Parathyroid adenoma (tissue), 2 donors: ENCODE measurements around the gene SHISAL2A.

Experiments used
- H2AFZ ChIP-seq: fragments of 300-600 bp; sonication (generic); one replicate; pipeline ENCODE4 v1.7.0; 2017; ENCODE audit warnings: antibody characterized with exemption, mild to moderate bottlenecking
- H3K27ac ChIP-seq: fragments of 300-600 bp; sonication (generic); one replicate; pipeline ENCODE4 v1.7.0; 2017
- H3K27me3 ChIP-seq: fragments of 300-600 bp; sonication (generic); one replicate; pipeline ENCODE4 v1.7.0; 2017; ENCODE audit warnings: low read length; ENCODE audit not compliant: control insufficient read depth, insufficient read depth
- H3K36me3 ChIP-seq: fragments of 300-600 bp; sonication (generic); one replicate; pipeline ENCODE4 v1.7.0; 2017; ENCODE audit warnings: low read length; ENCODE audit not compliant: control insufficient read depth, insufficient read depth
- H3K4me1 ChIP-seq: fragments of 300-600 bp; sonication (generic); one replicate; pipeline ENCODE4 v1.7.0; 2017; ENCODE audit warnings: control low read depth
- H3K4me2 ChIP-seq: fragments of 300-600 bp; sonication (generic); one replicate; pipeline ENCODE4 v1.7.0; 2017; ENCODE audit warnings: low read length
- H3K4me3 ChIP-seq: fragments of 300-600 bp; sonication (generic); one replicate; pipeline ENCODE4 v1.7.0; 2017; ENCODE audit warnings: low read depth, low read length
- H3K79me2 ChIP-seq: fragments of 300-600 bp; sonication (generic); one replicate; pipeline ENCODE4 v1.7.0; 2017; ENCODE audit warnings: control low read depth
- H3K9ac ChIP-seq: fragments of 300-600 bp; sonication (generic); one replicate; pipeline ENCODE4 v1.7.0; 2017; ENCODE audit warnings: mild to moderate bottlenecking
- H3K9me3 ChIP-seq: fragments of 300-600 bp; sonication (generic); one replicate; pipeline ENCODE4 v1.7.0; 2017; ENCODE audit warnings: low read length; ENCODE audit not compliant: control insufficient read depth
- TF ChIP-seq, protein P1 (sequence below): fragments of 300-600 bp; sonication (generic); IDR thresholded peaks from one replicate; pipeline ENCODE4 v1.7.0; 2017; ENCODE audit warnings: antibody characterized with exemption, mild to moderate bottlenecking
- donor health status: primary hyperparathyroidism.

Gene SHISAL2A

DNA sequence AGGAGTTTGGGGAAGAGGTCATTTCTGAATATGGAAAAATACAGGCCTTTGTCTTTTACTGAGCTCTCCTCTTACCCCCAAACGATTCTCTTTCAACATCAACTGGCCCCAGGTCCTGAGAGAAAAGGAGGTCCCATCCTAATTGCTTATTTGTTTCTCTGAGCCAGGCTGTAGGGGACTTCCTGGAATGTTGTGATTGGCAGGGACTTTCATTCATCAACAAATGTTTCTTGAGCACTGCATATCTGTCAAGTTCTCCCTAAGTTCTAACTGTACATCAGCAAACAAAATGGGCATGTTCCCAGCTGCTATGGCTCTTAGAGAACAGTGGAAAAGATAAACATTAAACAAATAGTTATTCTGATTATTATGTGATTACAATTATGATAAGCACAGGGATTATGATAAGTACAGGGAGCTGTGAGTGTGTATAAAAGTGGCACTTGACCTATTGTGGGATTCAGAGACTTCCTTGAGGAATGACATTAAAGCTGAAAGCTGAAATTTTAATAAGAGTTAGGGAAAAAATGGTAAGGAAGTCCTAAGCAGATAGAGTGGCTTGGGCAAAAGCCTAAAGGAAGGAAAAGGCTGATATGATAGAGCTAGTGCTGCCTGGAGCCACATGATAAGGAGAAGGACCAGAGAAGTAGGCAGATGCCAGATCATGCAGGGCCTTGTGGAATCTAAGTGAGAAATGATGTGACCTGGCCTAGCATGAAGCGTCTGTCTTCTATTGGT lies 19.2 kb upstream of the SHISAL2A start:
- no peak overlapping the region for H3K9ac ChIP-seq
- no peak overlapping the region for H3K4me3 ChIP-seq
- no peaks in the 10 kb centered on the region for H3K36me3 ChIP-seq
- TF ChIP-seq, protein P1, sequence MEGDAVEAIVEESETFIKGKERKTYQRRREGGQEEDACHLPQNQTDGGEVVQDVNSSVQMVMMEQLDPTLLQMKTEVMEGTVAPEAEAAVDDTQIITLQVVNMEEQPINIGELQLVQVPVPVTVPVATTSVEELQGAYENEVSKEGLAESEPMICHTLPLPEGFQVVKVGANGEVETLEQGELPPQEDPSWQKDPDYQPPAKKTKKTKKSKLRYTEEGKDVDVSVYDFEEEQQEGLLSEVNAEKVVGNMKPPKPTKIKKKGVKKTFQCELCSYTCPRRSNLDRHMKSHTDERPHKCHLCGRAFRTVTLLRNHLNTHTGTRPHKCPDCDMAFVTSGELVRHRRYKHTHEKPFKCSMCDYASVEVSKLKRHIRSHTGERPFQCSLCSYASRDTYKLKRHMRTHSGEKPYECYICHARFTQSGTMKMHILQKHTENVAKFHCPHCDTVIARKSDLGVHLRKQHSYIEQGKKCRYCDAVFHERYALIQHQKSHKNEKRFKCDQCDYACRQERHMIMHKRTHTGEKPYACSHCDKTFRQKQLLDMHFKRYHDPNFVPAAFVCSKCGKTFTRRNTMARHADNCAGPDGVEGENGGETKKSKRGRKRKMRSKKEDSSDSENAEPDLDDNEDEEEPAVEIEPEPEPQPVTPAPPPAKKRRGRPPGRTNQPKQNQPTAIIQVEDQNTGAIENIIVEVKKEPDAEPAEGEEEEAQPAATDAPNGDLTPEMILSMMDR, result no peak
- H3K9me3 ChIP-seq, result no peaks in the 10 kb centered on the region
- no peaks in the 10 kb centered on the region for H3K27me3 ChIP-seq
- H2AFZ ChIP-seq, result no peak overlapping the region
- H3K4me2 ChIP-seq, result no peak overlapping the region
- H3K79me2 ChIP-seq, result no peaks in the 10 kb centered on the region
- no peak overlapping the region for H3K27ac ChIP-seq
- H3K4me1 ChIP-seq, result no peaks in the 10 kb centered on the region

DNA sequence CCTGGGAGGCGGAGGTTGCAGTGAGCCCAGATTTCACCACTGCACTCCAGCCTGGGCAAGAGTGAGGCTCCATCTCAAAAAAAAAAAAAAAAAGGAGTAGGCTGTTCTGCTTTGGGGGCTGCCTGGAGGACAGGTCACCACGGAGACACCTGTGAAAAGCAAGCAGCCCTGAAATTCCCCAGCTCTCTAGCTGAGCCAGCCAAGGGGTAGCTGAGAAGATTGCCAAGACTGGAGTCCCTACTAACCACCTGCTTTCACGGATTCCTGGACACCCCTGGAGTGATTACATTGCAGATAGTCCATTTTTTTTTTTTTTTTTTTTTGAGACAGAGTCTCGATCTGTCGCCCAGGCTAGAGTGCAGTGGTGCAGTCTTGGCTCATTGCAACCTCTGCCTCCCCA lies 18.3 kb upstream of the SHISAL2A start:
- no peak overlapping the region for H3K9ac ChIP-seq
- H3K4me3 ChIP-seq, result no peak overlapping the region
- no peak overlapping the region for H3K4me2 ChIP-seq
- no peaks in the 10 kb centered on the region for H3K36me3 ChIP-seq
- H2AFZ ChIP-seq, result no peak overlapping the region
- H3K27me3 ChIP-seq, result no peaks in the 10 kb centered on the region
- H3K9me3 ChIP-seq, result no peaks in the 10 kb centered on the region
- H3K27ac ChIP-seq, result no peak overlapping the region
- H3K4me1 ChIP-seq, result no peaks in the 10 kb centered on the region
- H3K79me2 ChIP-seq, result no peaks in the 10 kb centered on the region
- TF ChIP-seq, protein P1, result no peak

DNA sequence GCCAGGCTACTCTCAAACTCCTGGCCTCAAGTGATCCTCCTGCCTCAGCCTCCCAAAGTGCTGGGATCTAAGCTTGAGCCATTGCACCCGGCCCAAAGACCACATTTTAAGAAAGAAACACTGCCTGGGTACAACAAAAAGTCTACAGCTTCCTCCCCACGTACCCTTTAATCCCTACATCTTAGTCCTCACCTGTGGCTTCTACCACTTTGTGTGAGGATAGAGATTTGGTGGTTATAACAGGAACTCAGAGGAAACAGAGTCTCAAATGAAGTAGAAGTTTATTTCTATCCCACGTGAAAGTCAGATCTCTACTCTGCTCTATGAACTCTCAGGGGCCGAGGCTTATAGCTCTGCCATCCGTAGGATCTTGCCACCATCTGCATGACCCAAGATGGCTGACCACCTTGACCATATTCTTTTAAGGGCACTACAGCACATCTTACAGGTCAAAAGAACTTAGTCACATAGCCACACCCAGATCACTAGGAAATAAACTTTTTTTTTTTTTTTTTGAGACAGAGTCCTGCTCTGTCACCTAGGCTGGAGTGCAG lies 17.4 kb upstream of the SHISAL2A start:
- TF ChIP-seq, protein P1, result no peak
- H3K9ac ChIP-seq, result no peak overlapping the region
- no peak overlapping the region for H3K27ac ChIP-seq
- no peaks in the 10 kb centered on the region for H3K27me3 ChIP-seq
- H3K4me1 ChIP-seq, result no peaks in the 10 kb centered on the region
- H3K9me3 ChIP-seq, result no peaks in the 10 kb centered on the region
- no peak overlapping the region for H2AFZ ChIP-seq
- no peaks in the 10 kb centered on the region for H3K79me2 ChIP-seq
- no peaks in the 10 kb centered on the region for H3K36me3 ChIP-seq
- H3K4me2 ChIP-seq, result no peak overlapping the region
- no peak overlapping the region for H3K4me3 ChIP-seq

DNA sequence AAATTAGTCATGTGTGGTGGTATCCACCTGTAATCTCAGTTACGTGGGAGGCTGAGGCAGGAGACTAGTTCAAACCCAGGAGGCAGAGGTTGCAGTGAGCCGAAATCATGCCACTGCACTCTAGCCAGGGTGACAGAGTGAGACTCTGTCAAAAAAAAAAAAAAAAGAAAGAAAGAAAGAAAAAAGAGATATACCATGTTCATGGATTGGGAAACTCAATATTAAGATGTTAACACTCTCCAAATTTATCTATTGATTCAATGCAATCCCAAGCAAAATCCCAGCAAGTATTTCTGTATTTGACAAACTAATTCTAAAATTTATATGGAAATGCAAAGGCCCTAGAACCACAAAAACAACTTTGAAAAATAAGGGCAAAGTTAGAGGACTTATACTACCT lies 11.0 kb upstream of the SHISAL2A start:
- Histone ChIP-seq H3K9ac (no peak overlapping the region), H3K9me3 (no peaks in the 10 kb centered on the region), H3K4me3 (no peak overlapping the region), H3K4me1 (no peaks in the 10 kb centered on the region), H3K27me3 (no peaks in the 10 kb centered on the region), H2AFZ (no peak overlapping the region), H3K36me3 (no peaks in the 10 kb centered on the region), H3K79me2 (no peaks in the 10 kb centered on the region), H3K4me2 (no peak overlapping the region), H3K27ac (no peak overlapping the region)
- TF ChIP-seq, protein P1, result no peak

DNA sequence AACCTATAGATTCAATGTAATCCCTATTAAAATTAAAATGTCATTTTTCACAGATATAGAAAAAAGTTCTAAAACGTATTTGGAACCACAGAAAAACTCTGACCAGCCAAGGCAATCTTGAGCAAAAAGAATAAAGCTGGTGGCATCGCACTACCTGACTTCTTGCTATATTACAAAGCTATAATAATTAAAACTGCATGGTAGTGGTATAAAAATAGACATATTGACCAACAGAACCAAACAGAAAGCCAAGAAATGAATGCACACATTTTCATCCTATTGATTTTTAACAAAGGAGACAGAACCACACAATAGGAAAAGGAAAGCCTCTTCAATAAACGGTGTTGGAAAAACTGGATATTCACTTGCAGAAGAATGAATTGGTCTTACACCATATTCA lies 9.2 kb upstream of the SHISAL2A start:
- TF ChIP-seq, protein P1, result no peak
- Histone ChIP-seq H3K9me3 (no peaks in the 10 kb centered on the region), H3K79me2 (no peaks in the 10 kb centered on the region), H3K27ac (no peak overlapping the region), H3K36me3 (no peaks in the 10 kb centered on the region), H3K4me1 (no peaks in the 10 kb centered on the region), H3K27me3 (no peaks in the 10 kb centered on the region), H2AFZ (no peak overlapping the region), H3K4me3 (no peak overlapping the region), H3K4me2 (no peak overlapping the region), H3K9ac (no peak overlapping the region)
